Mammary epithelial cell (primary cell): Measurements from ENCODE around the gene SSH3.

Experiments
- EZH2 ChIP-seq: IDR thresholded peaks from 2 replicates; pipeline ENCODE4 v1.6.1; 2012; ENCODE audit warnings: low read length, inconsistent platforms, borderline replicate concordance
- TF ChIP-seq, protein P1 (sequence below), 2 donors: IDR thresholded peaks in 1 of 2; conservative IDR thresholded peaks in 1 of 2; 2 replicates each; pipeline ENCODE4 v1.5.1; 2011 to 2012; ENCODE audit warnings: inconsistent platforms in 2 of 2, low read length in 2 of 2, mild to moderate bottlenecking in 2 of 2, control low read depth in 1 of 2, low read depth in 1 of 2; ENCODE audit not compliant: insufficient read depth in 1 of 2; ENCODE audit errors: extremely low read depth in 1 of 2

- TF ChIP-seq, protein P1, sequence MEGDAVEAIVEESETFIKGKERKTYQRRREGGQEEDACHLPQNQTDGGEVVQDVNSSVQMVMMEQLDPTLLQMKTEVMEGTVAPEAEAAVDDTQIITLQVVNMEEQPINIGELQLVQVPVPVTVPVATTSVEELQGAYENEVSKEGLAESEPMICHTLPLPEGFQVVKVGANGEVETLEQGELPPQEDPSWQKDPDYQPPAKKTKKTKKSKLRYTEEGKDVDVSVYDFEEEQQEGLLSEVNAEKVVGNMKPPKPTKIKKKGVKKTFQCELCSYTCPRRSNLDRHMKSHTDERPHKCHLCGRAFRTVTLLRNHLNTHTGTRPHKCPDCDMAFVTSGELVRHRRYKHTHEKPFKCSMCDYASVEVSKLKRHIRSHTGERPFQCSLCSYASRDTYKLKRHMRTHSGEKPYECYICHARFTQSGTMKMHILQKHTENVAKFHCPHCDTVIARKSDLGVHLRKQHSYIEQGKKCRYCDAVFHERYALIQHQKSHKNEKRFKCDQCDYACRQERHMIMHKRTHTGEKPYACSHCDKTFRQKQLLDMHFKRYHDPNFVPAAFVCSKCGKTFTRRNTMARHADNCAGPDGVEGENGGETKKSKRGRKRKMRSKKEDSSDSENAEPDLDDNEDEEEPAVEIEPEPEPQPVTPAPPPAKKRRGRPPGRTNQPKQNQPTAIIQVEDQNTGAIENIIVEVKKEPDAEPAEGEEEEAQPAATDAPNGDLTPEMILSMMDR (conservative IDR thresholded peaks at IDR 0.05 in 1 of 2, IDR thresholded peaks at IDR 0.05 in 1 of 2; ENCODE audit: extremely low read depth in 1 of 2, insufficient read depth in 1 of 2, low read depth in 1 of 2, low read length in 2 of 2): no peak
- no peak for TF ChIP-seq EZH2
These were observed 4.2 kb downstream of the SSH3 start for GRCh38 chr11:67307545-67308001.
